T-helper 1 cell treated with Interleukin-12 subunit alpha and Interleukin-12 subunit beta and Interleukin-4 antibody, amounts not matched to agents 30 μg/mL and 1 μg/mL, for 36 hours (primary cell): ENCODE measurements around the gene MOB3B.

Experiments
- H3K27ac Mint-ChIP-seq: one replicate; pipeline ENCODE4 v1.8.0; 2021; ENCODE audit warnings: mild to moderate bottlenecking, mixed read lengths
- H3K27me3 Mint-ChIP-seq: one replicate; pipeline ENCODE4 v1.8.0; 2021; ENCODE audit warnings: low read depth, mixed read lengths
- H3K36me3 Mint-ChIP-seq: one replicate; pipeline ENCODE4 v1.8.0; 2021; ENCODE audit warnings: low read depth, mixed read lengths
- H3K4me1 Mint-ChIP-seq: one replicate; pipeline ENCODE4 v1.8.0; 2021; ENCODE audit warnings: low read depth, mixed read lengths
- H3K4me3 Mint-ChIP-seq: one replicate; pipeline ENCODE4 v1.8.0; 2021; ENCODE audit warnings: mild to moderate bottlenecking, moderate library complexity, mixed read lengths
- H3K9me3 Mint-ChIP-seq: one replicate; pipeline ENCODE4 v1.8.0; 2021; ENCODE audit warnings: mixed read lengths

The MOB3B gene

DNA sequence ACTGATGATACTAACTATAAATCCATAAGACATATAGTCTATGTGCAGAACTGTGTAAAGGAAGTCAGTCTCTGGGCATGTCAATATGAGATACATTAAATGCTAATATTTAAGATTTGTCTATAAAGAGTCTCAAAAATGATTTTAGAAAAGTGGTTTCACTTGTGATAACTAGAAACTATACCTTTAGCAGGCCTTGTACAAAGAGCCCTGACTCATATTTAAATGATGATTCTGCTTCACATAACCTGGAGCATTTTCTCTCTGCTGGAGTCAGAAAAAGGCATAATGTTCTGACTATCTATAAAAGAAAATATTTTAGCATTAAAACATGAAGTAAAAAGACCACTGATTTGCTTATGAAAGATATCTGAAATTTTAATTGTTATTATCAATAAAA, 28.7 kb upstream of the MOB3B start:
- no peaks in the 10 kb centered on the region for H3K27me3 Mint-ChIP-seq
- no peaks in the 10 kb centered on the region for H3K9me3 Mint-ChIP-seq
- peaks cover 11% of the 10 kb centered on the region for H3K36me3 Mint-ChIP-seq
- H3K4me3 Mint-ChIP-seq = no peak overlapping the region
- no peak overlapping the region for H3K27ac Mint-ChIP-seq
- peaks cover 2% of the 10 kb centered on the region for H3K4me1 Mint-ChIP-seq

DNA sequence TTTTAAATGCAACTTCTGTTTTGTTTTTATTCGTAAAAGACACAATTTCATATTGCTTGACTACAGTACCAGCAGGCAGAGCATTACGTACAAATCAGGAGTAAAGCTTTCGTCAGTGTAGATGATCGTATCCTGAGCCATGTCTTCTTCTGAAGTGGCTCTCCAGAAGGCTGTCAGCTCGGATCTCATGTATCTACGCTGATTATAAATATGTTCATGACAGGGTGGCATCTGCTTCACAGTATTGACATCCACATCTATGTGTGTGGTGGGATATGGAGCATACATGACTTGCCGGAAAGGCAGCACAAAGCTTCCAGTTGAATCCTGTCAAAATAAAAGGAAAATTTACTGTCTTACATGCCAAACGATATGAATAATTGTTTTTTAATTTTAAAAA, 26.9 kb upstream of the MOB3B start:
- peaks cover 13% of the 10 kb centered on the region for H3K36me3 Mint-ChIP-seq
- no peaks in the 10 kb centered on the region for H3K4me1 Mint-ChIP-seq
- no peak overlapping the region for H3K27ac Mint-ChIP-seq
- no peaks in the 10 kb centered on the region for H3K27me3 Mint-ChIP-seq
- H3K9me3 Mint-ChIP-seq = no peaks in the 10 kb centered on the region
- H3K4me3 Mint-ChIP-seq = no peak overlapping the region

DNA sequence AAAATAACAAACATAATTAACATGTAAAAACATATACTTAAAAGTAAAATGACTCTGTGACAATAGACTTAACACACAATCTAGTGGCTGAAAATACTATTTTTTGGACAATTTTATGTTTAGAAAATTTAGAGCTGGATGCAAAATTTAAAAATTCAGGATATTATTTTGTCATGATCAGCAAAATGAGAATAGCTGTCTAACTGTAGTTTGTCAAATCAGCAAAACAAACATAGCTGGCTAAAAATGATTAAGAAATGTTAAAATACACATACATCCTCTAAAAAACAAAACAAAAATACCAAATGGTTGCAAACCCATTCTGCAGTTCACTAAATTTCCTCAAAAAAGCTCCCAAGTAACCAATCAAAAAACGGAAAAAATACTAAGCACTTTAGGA, 25.1 kb upstream of the MOB3B start:
- H3K4me3 Mint-ChIP-seq = no peak overlapping the region
- H3K27me3 Mint-ChIP-seq = no peaks in the 10 kb centered on the region
- no peaks in the 10 kb centered on the region for H3K4me1 Mint-ChIP-seq
- no peak overlapping the region for H3K27ac Mint-ChIP-seq
- H3K36me3 Mint-ChIP-seq = peaks cover 14% of the 10 kb centered on the region
- H3K9me3 Mint-ChIP-seq = no peaks in the 10 kb centered on the region

DNA sequence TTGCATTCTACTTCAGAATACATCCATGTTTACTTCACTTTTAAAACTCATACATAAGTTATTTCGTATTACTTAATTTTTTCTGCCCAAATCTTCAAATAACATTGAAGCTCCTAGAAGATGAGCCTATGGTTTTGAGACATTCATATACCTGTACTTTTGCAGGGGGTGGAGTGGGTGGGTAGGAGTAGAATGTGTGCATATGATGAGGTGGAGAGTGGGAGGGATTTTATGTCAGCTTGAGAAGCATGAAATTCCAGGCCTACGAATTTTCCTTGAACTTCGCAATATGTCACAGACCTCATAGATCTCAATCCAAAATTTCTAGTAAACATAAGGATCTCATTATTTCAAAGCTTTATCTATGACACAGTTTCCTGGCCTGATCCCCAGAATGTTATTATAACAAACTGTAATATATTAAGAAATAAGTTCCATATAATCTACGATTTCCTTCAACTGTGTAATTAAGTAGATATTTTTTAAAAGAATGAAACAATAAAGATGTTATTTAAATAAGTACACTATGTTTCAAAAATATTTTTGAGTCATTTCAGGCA, 19.7 kb upstream of the MOB3B start:
- Mint-ChIP-seq H3K27ac (no peak overlapping the region), H3K27me3 (no peaks in the 10 kb centered on the region), H3K36me3 (peaks cover 14% of the 10 kb centered on the region), H3K4me3 (no peak overlapping the region), H3K9me3 (no peaks in the 10 kb centered on the region), H3K4me1 (no peaks in the 10 kb centered on the region)

DNA sequence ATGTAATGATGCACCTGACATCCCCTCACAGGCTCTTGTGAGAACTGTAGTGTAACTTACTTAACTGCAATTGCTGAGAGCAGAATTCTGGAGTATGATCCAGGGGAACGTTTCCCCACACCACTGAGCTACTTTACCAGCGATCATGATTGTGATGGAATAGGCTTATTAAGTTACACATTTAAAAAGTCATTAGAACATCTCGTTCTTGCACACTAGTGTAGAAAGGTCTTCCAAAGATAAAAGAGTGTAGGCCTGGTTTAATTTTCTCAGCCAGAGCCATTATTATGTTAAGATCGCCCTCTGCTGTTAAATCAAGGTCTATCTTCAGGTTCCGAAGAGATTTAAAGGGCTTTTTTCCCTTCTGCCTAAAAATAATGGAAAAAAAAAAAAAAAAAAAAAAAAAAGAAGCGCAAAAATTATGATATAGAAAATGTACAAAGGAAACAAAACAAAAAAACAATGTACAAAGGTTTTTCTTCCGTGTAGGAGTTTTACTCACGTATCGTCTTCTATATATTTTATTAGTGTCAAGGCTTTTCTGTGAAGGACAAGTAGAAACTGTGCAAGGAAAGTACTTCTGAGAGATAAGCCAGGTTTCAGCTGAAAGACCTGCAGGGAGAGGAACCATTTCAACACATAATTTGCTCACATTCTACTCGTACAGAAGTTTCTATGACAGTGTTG, 18.6 kb upstream of the MOB3B start:
- H3K4me3 Mint-ChIP-seq = no peak overlapping the region
- no peaks in the 10 kb centered on the region for H3K27me3 Mint-ChIP-seq
- H3K4me1 Mint-ChIP-seq = no peaks in the 10 kb centered on the region

DNA sequence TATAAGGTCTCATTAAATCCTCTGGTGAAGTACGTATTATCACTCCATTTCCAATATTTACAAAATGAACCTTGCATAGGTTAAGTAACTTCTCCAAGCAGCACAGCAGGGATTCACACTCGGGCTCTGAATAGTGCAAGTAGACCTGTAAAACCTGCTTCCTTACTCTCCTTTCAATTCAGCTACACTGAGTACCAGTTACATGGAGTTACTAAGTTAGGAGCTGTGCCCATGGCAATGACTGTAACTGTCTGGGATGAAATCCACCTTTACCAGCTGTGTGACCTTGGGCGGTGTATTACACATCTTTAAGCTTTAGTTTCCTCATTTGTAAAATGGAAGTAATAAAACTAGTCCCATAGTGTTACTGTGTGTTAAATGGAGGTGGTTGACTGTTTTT, 15.9 kb upstream of the MOB3B start:
- no peak overlapping the region for H3K27ac Mint-ChIP-seq
- no peaks in the 10 kb centered on the region for H3K4me1 Mint-ChIP-seq
- peaks cover 2% of the 10 kb centered on the region for H3K36me3 Mint-ChIP-seq
- no peak overlapping the region for H3K4me3 Mint-ChIP-seq
- no peaks in the 10 kb centered on the region for H3K27me3 Mint-ChIP-seq
- no peaks in the 10 kb centered on the region for H3K9me3 Mint-ChIP-seq

More for the DNA sequence above, 18.6 kb upstream of the MOB3B start:
- H3K9me3 Mint-ChIP-seq = no peaks in the 10 kb centered on the region
- no peak overlapping the region for H3K27ac Mint-ChIP-seq
- H3K36me3 Mint-ChIP-seq = peaks cover 6% of the 10 kb centered on the region

DNA sequence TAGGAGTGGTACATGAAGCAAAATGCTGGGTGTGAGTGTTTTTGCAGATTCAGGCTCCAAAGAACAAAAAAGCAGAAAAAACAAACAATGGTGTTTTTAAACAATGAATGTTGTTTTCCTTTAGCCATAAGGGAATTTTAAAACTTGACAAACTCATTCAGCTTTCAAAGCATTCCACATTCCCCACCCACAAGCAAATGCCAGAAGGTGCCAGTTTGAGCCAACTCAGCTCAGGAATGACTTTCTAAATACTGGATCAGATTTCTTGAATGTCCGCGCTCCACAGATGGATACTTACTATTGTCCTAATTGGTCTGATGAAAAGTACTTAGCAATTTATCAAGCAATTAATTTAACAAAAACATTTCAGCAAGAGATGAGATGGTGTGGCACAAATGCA, 12.9 kb upstream of the MOB3B start:
- no peaks in the 10 kb centered on the region for H3K27me3 Mint-ChIP-seq
- peaks cover 2% of the 10 kb centered on the region for H3K36me3 Mint-ChIP-seq

DNA sequence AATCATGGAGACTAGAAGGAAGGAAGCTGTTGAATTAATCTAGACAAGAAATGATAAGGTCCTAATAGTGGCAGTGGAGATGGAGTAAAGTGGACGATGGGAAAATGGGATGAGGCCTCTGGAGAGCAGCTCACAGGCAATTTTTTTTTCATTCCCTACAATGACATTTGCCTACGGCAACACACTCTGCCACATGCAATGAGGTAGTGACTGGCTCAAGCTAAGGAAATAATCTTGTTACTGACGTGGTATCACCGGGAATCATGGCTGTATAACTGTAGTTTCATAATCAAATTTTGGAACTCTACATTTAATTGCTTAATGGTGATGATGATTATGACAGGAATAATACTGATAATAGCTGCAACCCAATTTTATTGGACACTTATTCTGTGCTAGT, 12.1 kb upstream of the MOB3B start:
- Mint-ChIP-seq H3K27me3 (no peaks in the 10 kb centered on the region), H3K9me3 (no peaks in the 10 kb centered on the region), H3K4me3 (no peak overlapping the region), H3K36me3 (peaks cover 2% of the 10 kb centered on the region), H3K4me1 (peaks cover 3% of the 10 kb centered on the region), H3K27ac (no peak overlapping the region)

More for the DNA sequence above, 12.9 kb upstream of the MOB3B start:
- H3K27ac Mint-ChIP-seq = no peak overlapping the region
- H3K4me3 Mint-ChIP-seq = no peak overlapping the region
- H3K4me1 Mint-ChIP-seq = peaks cover 3% of the 10 kb centered on the region
- H3K9me3 Mint-ChIP-seq = no peaks in the 10 kb centered on the region

DNA sequence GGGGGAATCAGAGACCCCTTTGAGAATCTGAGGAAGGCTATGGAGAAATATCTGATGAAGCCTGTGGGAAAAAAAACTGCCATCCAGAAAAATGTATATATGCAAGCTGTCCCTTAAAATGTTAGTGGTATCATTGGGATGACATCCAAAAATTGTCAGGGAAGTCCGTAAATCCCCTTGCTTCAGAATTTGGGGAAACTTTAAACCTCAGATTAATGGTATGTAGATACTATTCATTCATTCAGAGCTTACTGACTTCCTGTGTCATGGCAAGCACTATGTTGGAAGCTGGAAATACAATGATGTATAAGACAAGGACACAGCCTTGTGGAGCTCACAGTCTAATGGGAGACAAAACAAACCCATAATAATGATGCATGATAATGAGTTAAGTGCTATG, 10.9 kb upstream of the MOB3B start:
- H3K27ac Mint-ChIP-seq = no peak overlapping the region
- H3K27me3 Mint-ChIP-seq = no peaks in the 10 kb centered on the region
- no peaks in the 10 kb centered on the region for H3K9me3 Mint-ChIP-seq
- H3K36me3 Mint-ChIP-seq = peaks cover 2% of the 10 kb centered on the region
- H3K4me3 Mint-ChIP-seq = no peak overlapping the region
- peaks cover 3% of the 10 kb centered on the region for H3K4me1 Mint-ChIP-seq

DNA sequence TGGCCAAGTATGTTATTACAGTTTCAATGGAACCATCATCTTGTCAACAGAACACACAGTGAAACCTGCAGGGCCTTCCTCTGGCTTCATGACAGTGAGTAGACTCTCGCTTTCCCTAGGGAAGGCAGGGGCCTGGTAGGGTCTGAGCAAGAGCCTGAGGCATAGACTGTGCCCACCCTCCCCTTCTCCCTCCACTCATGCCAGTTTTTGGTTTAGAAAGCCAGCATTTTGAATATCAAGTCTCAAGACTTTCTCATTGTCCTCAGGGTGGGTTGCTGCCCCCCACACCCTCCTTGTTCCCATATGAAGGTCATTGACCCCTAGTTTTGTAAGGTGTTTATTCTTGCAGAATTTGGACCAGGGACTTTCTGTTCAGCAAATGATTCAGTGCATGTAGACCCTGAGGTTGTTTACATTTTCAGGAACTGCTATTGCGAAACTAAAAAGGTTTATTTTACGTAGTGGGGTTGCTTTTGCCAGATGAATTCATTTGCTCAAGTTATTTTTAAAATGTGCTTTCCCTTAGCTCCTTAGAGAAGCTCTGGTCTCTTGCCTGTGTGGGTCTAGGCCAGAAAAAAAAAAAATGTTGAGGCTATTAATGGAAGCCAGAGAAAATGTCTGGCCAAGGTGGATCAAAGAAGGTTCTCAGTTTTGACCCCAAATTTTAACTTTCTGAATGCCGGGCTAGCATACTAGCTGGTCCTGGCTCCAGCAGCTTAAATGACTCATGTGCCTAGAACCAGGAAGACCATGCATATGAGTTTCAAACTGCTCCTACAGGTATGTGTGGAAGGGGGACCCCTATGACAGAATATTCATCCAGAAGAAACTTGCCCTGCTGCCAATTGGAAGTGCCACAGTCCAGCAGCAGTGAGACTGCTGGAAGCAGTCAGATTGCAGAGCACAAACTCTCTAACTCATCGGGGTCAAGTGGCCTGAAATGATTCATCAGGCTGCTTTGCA, 10.1 kb upstream of the MOB3B start:
- H3K9me3 Mint-ChIP-seq = no peaks in the 10 kb centered on the region
- H3K4me3 Mint-ChIP-seq = no peak overlapping the region
- H3K36me3 Mint-ChIP-seq = peaks cover 2% of the 10 kb centered on the region
- H3K27ac Mint-ChIP-seq = no peak overlapping the region
- peaks cover 3% of the 10 kb centered on the region for H3K4me1 Mint-ChIP-seq
- H3K27me3 Mint-ChIP-seq = no peaks in the 10 kb centered on the region

DNA sequence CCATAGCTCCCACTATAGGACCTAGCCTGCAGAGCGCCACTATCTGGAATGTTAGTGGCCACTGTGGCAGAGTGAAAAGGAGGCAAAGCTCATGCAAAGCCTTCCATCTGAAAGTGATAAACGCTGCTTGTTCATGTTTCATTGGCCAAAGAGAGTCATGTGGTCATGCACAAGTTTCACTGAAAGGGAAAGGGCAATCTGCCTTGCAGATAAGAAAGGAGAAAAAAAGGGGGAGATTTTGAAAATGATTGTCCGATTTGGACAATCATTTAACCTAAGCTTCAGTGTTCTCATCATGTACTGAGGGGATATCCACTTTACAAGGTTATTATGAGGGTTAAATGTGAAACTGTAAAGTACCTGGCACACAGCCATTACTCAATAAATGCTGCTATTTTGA, 9.0 kb upstream of the MOB3B start:
- Mint-ChIP-seq H3K4me3 (no peak overlapping the region), H3K4me1 (peaks cover 7% of the 10 kb centered on the region), H3K27ac (no peak overlapping the region), H3K36me3 (peaks cover 2% of the 10 kb centered on the region), H3K27me3 (no peaks in the 10 kb centered on the region), H3K9me3 (no peaks in the 10 kb centered on the region)

DNA sequence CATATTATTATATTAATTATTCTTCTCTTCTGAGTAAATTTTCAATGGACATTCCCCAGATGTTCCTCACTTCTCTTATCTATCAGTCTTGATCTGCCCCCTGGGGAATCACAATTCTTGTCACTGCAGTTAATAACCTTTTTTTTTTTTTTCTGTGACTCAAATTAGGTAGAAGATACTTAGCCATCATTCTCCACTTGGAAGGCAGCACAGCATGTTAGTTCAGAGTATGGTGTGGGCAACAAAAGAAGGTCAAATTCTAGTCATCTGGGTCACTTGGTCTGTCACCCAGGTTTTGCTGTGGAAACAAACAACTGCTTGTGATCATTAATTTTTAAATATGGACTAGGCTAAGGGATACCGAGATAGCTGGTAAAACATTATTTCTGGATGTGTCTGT, 8.1 kb upstream of the MOB3B start:
- no peaks in the 10 kb centered on the region for H3K9me3 Mint-ChIP-seq
- H3K4me3 Mint-ChIP-seq = no peak overlapping the region
- H3K36me3 Mint-ChIP-seq = no peaks in the 10 kb centered on the region
- H3K4me1 Mint-ChIP-seq = peaks cover 7% of the 10 kb centered on the region
- peaks cover 4% of the 10 kb centered on the region for H3K27me3 Mint-ChIP-seq
- H3K27ac Mint-ChIP-seq = no peak overlapping the region

DNA sequence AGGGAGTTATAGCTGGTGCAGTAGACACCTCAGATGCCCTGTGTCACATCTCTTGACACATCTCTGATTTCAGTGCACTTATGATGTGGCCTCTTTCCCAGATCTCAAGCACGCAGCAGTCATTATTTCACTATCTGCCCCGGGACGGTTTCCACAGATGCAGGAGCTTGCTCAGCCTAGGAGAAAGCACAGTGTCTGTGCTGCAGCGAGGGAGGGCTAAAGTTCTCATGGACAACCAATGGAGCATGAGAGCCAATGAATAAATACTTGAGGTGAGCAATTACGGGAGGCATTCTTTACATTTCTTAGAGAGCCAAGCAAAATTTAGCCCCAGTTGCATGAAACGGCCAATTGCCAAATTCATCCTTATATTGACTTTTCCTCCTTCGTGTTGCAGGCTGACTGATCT, 7.4 kb upstream of the MOB3B start:
- Mint-ChIP-seq H3K36me3 (no peaks in the 10 kb centered on the region), H3K9me3 (no peaks in the 10 kb centered on the region), H3K4me1 (peaks cover 7% of the 10 kb centered on the region), H3K4me3 (no peak overlapping the region), H3K27me3 (peaks cover 10% of the 10 kb centered on the region), H3K27ac (no peak overlapping the region)

DNA sequence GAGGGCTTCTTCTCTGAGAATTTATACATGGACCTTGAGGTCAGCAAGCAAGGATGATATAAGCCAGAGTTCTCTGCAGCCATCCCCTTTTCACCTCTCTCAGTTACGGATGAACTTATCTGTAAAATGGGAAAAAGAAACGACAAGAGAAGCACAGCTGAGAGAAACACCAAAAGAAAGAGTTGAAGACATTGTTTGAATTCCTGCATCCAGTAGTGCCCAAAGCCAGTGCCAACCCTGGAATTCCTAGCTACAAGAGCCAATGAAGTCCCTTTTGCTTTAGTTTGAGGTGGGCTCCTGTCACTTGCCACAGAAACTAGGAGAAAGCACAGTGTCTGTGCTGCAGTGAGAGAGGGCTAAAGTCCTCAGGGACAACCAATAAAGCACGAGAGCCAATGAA, 6.6 kb upstream of the MOB3B start:
- peaks cover 10% of the 10 kb centered on the region for H3K27me3 Mint-ChIP-seq
- H3K36me3 Mint-ChIP-seq = no peaks in the 10 kb centered on the region
- no peak overlapping the region for H3K27ac Mint-ChIP-seq
- no peak overlapping the region for H3K4me3 Mint-ChIP-seq
- H3K9me3 Mint-ChIP-seq = no peaks in the 10 kb centered on the region
- H3K4me1 Mint-ChIP-seq = peaks cover 7% of the 10 kb centered on the region

DNA sequence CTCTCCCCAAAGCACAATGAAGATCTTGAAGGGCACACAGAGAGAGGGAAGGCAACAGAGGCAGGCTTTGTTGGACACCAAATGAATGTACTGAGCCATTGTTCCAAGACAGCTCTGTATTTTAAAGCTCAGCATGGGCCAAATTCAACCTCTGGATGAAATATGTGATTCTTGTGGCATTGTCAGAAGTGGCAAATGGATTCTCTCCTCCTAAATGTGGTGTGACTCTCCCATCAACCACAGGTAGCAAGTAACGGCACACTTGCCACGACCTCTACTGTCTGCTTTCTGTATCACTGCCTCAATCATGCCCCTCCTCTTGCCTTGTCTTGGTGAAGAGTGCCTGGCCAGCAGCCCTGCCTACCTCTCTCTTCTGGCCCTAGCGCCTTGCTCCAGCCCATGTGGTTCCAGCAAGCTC, 6.1 kb upstream of the MOB3B start:
- H3K9me3 Mint-ChIP-seq = no peaks in the 10 kb centered on the region
- H3K4me1 Mint-ChIP-seq = peaks cover 7% of the 10 kb centered on the region
- H3K36me3 Mint-ChIP-seq = no peaks in the 10 kb centered on the region
- no peak overlapping the region for H3K4me3 Mint-ChIP-seq
- H3K27ac Mint-ChIP-seq = no peak overlapping the region
- H3K27me3 Mint-ChIP-seq = peaks cover 10% of the 10 kb centered on the region
